GM12872 (cell line): Measurements from ENCODE around the gene SUSD2.

Experiments used
- TF ChIP-seq, protein P1 (sequence below): IDR thresholded peaks from 3 replicates; pipeline ENCODE4 v1.5.1; 2011; ENCODE audit warnings: low read depth, mild to moderate bottlenecking, low read length, moderate library complexity; ENCODE audit not compliant: insufficient read depth

The SUSD2 gene

DNA sequence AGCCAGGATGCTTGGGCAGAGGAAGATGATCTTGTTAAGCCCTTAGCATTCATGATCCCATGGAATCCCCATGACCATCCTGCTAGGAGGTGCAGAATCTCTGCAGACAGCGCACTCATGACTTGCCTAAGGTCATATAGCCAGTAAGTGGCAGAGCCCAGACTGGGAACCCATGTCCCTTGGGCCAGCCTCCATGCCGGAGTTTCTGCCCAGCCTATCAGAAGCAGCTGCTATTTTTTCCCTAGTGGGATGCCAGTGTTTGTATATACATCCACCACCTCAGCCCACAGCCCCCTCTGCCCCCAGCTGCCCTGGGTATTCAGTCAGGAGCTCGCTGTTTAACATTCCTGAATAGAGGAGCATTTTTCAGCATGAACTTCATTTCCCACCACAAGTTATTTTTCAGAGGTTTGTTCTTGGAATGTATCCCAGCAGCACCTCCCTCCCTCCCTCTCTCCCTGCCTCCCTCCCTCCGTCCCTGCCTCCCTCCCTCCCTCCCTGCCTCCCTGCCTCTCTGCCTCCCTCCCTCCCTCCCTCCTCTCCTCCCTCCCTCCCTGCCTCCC lies 34.4 kb upstream of the SUSD2 start:
- TF ChIP-seq, protein P1, sequence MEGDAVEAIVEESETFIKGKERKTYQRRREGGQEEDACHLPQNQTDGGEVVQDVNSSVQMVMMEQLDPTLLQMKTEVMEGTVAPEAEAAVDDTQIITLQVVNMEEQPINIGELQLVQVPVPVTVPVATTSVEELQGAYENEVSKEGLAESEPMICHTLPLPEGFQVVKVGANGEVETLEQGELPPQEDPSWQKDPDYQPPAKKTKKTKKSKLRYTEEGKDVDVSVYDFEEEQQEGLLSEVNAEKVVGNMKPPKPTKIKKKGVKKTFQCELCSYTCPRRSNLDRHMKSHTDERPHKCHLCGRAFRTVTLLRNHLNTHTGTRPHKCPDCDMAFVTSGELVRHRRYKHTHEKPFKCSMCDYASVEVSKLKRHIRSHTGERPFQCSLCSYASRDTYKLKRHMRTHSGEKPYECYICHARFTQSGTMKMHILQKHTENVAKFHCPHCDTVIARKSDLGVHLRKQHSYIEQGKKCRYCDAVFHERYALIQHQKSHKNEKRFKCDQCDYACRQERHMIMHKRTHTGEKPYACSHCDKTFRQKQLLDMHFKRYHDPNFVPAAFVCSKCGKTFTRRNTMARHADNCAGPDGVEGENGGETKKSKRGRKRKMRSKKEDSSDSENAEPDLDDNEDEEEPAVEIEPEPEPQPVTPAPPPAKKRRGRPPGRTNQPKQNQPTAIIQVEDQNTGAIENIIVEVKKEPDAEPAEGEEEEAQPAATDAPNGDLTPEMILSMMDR: no peak

DNA sequence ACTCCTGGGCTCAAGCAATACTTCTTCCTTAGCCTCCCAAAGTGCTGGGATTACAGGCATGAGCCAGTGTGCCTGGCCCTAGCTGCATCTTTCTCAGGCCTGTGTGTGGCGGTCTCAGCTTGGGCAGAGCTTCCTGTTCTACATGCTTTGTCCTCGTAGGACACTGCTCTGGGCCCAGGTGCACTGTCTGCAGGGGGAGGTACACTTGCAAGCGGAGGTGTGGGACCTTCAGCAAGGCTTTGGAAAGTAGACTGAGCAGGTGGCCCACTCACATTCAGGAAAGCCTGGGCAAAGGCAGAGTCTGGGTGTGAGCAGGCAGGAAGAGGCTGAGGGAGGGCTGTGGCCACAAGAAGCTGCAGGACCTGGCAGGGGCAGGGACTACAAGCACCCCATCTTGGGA lies 33.6 kb upstream of the SUSD2 start:
- TF ChIP-seq, protein P1: no peak

DNA sequence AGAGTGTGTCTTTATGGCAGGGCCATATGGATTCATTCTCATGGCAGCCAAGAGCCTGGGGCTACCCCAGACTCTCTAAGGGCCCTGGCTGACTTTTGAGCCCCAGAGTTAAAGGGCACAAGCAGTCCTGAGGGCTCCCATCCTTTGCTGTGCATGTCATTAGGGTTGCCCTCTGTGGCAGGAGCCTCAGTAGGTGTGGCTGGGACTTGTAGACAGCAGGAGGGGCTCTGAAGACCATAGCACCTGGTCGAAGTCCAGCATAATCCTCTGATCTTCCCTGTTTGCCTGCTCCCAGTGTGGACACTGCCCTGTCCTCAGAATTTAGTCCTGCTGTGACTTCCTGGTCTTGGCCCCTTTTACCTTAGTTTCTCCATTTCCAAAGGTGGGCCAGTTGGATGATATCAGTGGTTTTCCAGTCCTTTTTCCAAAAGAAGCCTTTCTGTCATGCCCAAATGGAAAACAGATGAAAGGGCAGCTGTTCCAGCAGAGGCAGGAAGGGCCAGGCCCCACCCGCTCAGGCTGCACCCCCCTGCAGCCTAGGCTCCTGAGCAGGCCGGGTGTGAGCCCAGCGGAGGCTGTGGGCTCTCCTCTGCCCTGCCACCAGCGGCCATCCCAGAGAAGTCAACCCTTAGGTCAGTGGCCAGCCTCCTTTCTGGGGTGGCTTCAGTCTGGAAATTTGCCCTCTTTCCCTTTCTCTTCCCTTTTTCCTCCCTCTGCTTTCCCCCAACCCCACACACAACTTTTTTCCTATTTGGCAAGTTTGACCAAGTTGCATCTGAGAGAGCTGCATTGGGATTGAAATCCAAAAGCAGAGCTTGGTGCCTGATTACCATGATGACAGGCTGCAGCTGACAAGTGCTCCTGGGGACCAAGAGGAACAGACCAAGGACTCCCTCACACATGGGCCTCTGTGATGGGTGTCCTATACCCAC lies 32.8 kb upstream of the SUSD2 start:
- TF ChIP-seq, protein P1: no peak

DNA sequence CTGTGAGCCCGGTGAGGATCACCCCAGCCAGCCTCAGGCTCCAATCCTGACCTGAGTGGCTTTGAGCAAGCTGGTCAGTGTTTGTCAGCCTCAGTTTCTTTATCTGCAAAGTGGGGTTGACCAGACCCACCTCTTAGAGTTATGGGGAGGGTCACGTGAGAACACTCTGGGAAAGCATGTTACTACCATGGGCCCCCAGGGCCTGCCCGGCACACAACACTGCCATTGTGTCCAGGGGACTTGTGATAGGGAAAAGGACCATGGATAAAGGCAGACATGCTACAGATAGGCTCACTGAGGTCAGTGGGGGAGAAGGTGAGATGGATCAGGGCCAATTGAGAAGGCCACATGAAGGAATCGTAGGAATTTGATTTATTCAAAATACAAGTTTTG lies 32.1 kb upstream of the SUSD2 start:
- TF ChIP-seq, protein P1: no peak

DNA sequence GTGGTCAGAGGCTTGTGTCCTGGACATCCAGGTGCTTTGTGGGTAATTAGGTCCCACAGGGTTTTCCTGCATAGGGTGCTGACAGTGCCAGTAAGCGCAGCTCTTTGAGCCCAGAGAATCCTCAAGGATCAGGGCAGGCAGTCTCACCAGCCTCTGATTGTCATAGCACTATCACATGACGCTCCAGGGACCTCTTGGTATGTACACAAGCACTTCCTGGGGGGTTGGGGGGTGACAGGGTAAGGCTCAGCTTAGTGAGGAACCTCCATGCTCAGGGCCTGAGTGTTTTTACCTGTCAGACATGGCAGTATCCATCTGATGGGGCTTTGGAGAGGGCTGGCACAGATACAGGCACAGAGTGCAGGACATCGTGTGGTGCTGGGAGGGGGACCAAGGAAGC lies 27.9 kb upstream of the SUSD2 start:
- TF ChIP-seq, protein P1: no peak

DNA sequence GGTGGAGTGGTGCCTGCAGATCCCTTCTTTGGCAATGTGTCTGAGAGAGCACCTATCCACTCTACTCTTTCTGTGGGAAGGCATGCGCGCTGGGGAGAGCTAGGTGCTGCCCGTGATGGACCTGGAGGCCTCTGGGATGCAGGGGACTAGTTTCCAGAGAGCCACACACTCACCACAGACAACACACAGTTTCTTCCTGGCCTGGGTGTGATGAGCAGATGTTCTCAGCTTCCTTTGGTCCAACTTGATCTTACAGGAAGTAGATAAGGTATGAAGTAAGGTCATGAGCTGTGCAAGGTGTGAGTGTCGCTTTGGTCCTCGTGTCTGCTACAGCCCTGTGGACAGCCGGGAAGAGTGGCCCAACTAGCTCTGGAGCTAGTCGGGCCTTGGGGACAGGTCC lies 27.3 kb upstream of the SUSD2 start:
- TF ChIP-seq, protein P1: no peak

DNA sequence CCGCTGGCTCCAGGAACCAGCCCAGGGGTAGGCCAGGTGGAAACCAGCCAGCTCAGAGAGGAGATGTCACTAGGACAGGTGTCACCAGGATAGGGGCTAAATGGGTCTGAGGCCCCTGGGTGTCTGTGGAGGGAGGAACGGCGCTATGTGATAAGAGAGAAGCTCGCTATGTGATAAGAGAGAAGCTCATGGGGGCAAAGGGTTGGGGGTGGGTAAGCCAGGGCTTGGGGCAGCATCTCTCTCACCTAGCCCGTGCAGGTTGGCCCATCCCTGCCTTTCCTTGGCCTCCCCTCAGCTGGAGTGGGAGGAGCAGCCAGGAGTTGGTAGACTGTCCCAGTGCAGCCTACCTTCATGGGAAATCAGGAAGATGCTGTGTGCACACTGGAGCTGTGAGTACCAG lies 26.5 kb upstream of the SUSD2 start:
- TF ChIP-seq, protein P1: no peak
